HG02588 (cell line): ENCODE measurements around the gene CARD19.

Experiments used
- ATAC-seq: cut with Tn5 transposase; IDR thresholded peaks from one replicate; pipeline ENCODE4 v1.9.1; 2021; ENCODE audit warnings: mild to moderate bottlenecking, moderate library complexity; ENCODE audit not compliant: unreplicated experiment

Gene CARD19

GRCh38 chr9:93096131-93096802 is at the start of gene CARD19:
TSS of gene CARD19 (plus strand) at chr9:93096217. CDS start at chr9:93096346, 129 bp downstream.
- peak; percentile 47 for ATAC-seq

GRCh38 chr9:93048566-93049448 is 47.2 kb upstream of the CARD19 start:
- no peak for ATAC-seq

GRCh38 chr9:93049491-93049890 is 46.5 kb upstream of the CARD19 start:
- ATAC-seq = no peak

- no peak for ATAC-seq
These were observed 45.8 kb upstream of the CARD19 start for GRCh38 chr9:93050231-93050630.

GRCh38 chr9:93051680-93052089 is 44.3 kb upstream of the CARD19 start:
- no peak for ATAC-seq

- ATAC-seq = no peak
These were observed 43.1 kb upstream of the CARD19 start for GRCh38 chr9:93052791-93053540.

- ATAC-seq = no peak
These were observed 42.2 kb upstream of the CARD19 start for GRCh38 chr9:93053781-93054331.

GRCh38 chr9:93054758-93055704 is 41.0 kb upstream of the CARD19 start:
- no peak for ATAC-seq

GRCh38 chr9:93057042-93057702 is 38.8 kb upstream of the CARD19 start:
- ATAC-seq = no peak

- ATAC-seq = peak; percentile 14
These were observed 38.2 kb upstream of the CARD19 start for GRCh38 chr9:93057703-93058354.

GRCh38 chr9:93058355-93059010 is 37.5 kb upstream of the CARD19 start, which contains the start of gene SUSD3:
TSS of gene SUSD3 (plus strand) at chr9:93058701. CDS start at chr9:93058743, 42 bp downstream.
- ATAC-seq = peak; percentile 46

GRCh38 chr9:93059011-93059714 is 36.9 kb upstream of the CARD19 start:
- ATAC-seq = peak; percentile 27

GRCh38 chr9:93059715-93060578 is 36.1 kb upstream of the CARD19 start:
- ATAC-seq = no peak

GRCh38 chr9:93060746-93061259 is 35.2 kb upstream of the CARD19 start:
- no peak for ATAC-seq

GRCh38 chr9:93061260-93061751 is 34.7 kb upstream of the CARD19 start:
- ATAC-seq = no peak
